HepG2 (cell line): ENCODE results near the gene MSI2. TPM values are rescaled to one million over a fixed set of nuclear protein-coding genes. Genes with fewer than 3 reads are reported as not detected.
A peak's percentile ranks its signal among the peaks of the same experiment; 100 is the strongest.

Source experiments
- ATF6 ChIP-seq: sonication (generic); formaldehyde crosslinking; conservative IDR thresholded peaks from 2 replicates; pipeline ENCODE4 v1.4.0; 2020; ENCODE audit warnings: missing genetic modification reagents
- BORCS8-MEF2B ChIP-seq: sonication (generic); formaldehyde crosslinking; IDR thresholded peaks from 2 replicates; pipeline ENCODE4 v1.8.0; 2022; ENCODE audit warnings: mild to moderate bottlenecking, missing genetic modification reagents
- ELK4 ChIP-seq: sonication (generic); formaldehyde crosslinking; IDR thresholded peaks from 2 replicates; pipeline ENCODE4 v1.9.0; 2021; ENCODE audit warnings: missing genetic modification reagents, borderline replicate concordance
- HHEX ChIP-seq: IDR thresholded peaks from 2 replicates; pipeline ENCODE4 v1.6.1; 2016; ENCODE audit warnings: control low read depth
- KLF6 ChIP-seq: IDR thresholded peaks from 2 replicates; pipeline ENCODE4 v1.8.0; 2016; ENCODE audit warnings: missing biosample characterization, missing genetic modification reagents
- MIXL1 ChIP-seq: IDR thresholded peaks from 2 replicates; pipeline ENCODE4 v1.6.1; 2016
- SATB2 ChIP-seq: sonication (generic); formaldehyde crosslinking; IDR thresholded peaks from 2 replicates; pipeline ENCODE4 v1.5.0; 2020; ENCODE audit warnings: missing genetic modification reagents
- SIN3A ChIP-seq: IDR thresholded peaks from 2 replicates; pipeline ENCODE4 v1.6.1; 2011; ENCODE audit warnings: low read depth, mild to moderate bottlenecking, control low read depth, low read length, borderline replicate concordance
- SMARCE1 ChIP-seq: fragments of 450-650 bp; IDR thresholded peaks from 2 replicates; pipeline ENCODE4 v1.6.1; 2017; ENCODE audit warnings: borderline replicate concordance
- TRIM24 ChIP-seq: sonication (generic); formaldehyde crosslinking; IDR thresholded peaks from 2 replicates; pipeline ENCODE4 v1.8.0; 2022; ENCODE audit warnings: mild to moderate bottlenecking, missing genetic modification reagents
- ZBTB10 ChIP-seq: sonication (generic); formaldehyde crosslinking; IDR thresholded peaks from 2 replicates; pipeline ENCODE4 v1.4.0; 2020; ENCODE audit warnings: missing genetic modification reagents, borderline replicate concordance
- ZBTB42 ChIP-seq: sonication (generic); formaldehyde crosslinking; IDR thresholded peaks from 2 replicates; pipeline ENCODE4 v1.5.0; 2020; ENCODE audit warnings: mild to moderate bottlenecking, missing genetic modification reagents
- ZFP36 ChIP-seq: fragments of 150-350 bp; IDR thresholded peaks from 2 replicates; pipeline ENCODE4 v1.6.1; 2018; ENCODE audit warnings: borderline replicate concordance, low read length, low read depth; ENCODE audit not compliant: partially characterized antibody
- ZNF263 ChIP-seq: sonication (generic); formaldehyde crosslinking; IDR thresholded peaks from 2 replicates; pipeline ENCODE4 v1.4.0; 2020; ENCODE audit warnings: missing genetic modification reagents
- ZNF333 ChIP-seq: sonication (generic); formaldehyde crosslinking; IDR thresholded peaks from 2 replicates; pipeline ENCODE4 v1.4.0; 2020; ENCODE audit warnings: mild to moderate bottlenecking, missing genetic modification reagents, borderline replicate concordance
- ZNF546 ChIP-seq: sonication (generic); formaldehyde crosslinking; conservative IDR thresholded peaks from 2 replicates; pipeline ENCODE4 v1.8.1; 2023; ENCODE audit warnings: mild to moderate bottlenecking, missing genetic modification reagents
- polyA plus RNA-seq, 8 experiments: library from polyadenylated mRNA; depleted of rRNA in 3 of 8; stranded (reverse) in 7 of 8; unstranded in 1 of 8; fragments of >200 nt; fragmentation: Illumina TruSeq in 4 of 8; extraction: Trizol in 4 of 8; gene quantifications; 2 replicates each; pipeline versions ENCODE4 v1.2.1 to v1.2.3, GENCODE V29; 2011 to 2016; ENCODE audit warnings: low read depth in 4 of 8, missing spikeins in 1 of 8, mixed read lengths in 1 of 8; ENCODE audit not compliant: insufficient read depth in 1 of 8
- total RNA-seq, 5 experiments: library from RNA; depleted of rRNA; stranded (reverse); fragments of >200 nt; fragmentation: Illumina TruSeq; extraction: Trizol; gene quantifications; 2 replicates each; pipeline ENCODE4 v1.2.3, GENCODE V29; 2016; ENCODE audit warnings: low read depth in 1 of 5
- TF ChIP-seq, protein P1 (sequence below): conservative IDR thresholded peaks from 2 replicates; pipeline ENCODE4 v1.6.1; 2018; ENCODE audit warnings: missing genetic modification reagents
- TF ChIP-seq, protein P2 (sequence below): sonication (generic); formaldehyde crosslinking; IDR thresholded peaks from 2 replicates; pipeline ENCODE4 v1.4.0; 2020; ENCODE audit warnings: missing genetic modification reagents, borderline replicate concordance

Gene MSI2
- total and polyA plus RNA-seq, 2 of the 13 experiments (the other 11 are each of a cell fraction or from before 2014, with no cell fraction given), result 77.5 to 78.4 TPM

- TF ChIP-seq, protein P1, sequence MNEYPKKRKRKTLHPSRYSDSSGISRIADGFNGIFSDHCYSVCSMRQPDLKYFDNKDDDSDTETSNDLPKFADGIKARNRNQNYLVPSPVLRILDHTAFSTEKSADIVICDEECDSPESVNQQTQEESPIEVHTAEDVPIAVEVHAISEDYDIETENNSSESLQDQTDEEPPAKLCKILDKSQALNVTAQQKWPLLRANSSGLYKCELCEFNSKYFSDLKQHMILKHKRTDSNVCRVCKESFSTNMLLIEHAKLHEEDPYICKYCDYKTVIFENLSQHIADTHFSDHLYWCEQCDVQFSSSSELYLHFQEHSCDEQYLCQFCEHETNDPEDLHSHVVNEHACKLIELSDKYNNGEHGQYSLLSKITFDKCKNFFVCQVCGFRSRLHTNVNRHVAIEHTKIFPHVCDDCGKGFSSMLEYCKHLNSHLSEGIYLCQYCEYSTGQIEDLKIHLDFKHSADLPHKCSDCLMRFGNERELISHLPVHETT (CRISPR knock-in tag), result peak; percentile 73; the same call in 1 of the 2 replicates
- TF ChIP-seq SMARCE1 (no peak), ELK4 (CRISPR knock-in tag) (no peak), SATB2 (CRISPR knock-in tag) (no peak), ZBTB42 (CRISPR knock-in tag) (no peak), SIN3A (no peak), ZNF263 (0 out of 2 replicates have a peak, but pooled peaks have one; percentile 16), ZNF546 (CRISPR knock-in tag) (no peak), MIXL1 (0 out of 2 replicates have a peak, but pooled peaks have one; percentile 21), ZFP36 (no peak), KLF6 (CRISPR knock-in tag) (no peak), HHEX (no peak), ZNF333 (no peak), ATF6 (CRISPR knock-in tag) (no peak), TRIM24 (CRISPR knock-in tag) (no peak), BORCS8-MEF2B (CRISPR knock-in tag) (no peak), ZBTB10 (CRISPR knock-in tag) (no peak)
- TF ChIP-seq, protein P2, sequence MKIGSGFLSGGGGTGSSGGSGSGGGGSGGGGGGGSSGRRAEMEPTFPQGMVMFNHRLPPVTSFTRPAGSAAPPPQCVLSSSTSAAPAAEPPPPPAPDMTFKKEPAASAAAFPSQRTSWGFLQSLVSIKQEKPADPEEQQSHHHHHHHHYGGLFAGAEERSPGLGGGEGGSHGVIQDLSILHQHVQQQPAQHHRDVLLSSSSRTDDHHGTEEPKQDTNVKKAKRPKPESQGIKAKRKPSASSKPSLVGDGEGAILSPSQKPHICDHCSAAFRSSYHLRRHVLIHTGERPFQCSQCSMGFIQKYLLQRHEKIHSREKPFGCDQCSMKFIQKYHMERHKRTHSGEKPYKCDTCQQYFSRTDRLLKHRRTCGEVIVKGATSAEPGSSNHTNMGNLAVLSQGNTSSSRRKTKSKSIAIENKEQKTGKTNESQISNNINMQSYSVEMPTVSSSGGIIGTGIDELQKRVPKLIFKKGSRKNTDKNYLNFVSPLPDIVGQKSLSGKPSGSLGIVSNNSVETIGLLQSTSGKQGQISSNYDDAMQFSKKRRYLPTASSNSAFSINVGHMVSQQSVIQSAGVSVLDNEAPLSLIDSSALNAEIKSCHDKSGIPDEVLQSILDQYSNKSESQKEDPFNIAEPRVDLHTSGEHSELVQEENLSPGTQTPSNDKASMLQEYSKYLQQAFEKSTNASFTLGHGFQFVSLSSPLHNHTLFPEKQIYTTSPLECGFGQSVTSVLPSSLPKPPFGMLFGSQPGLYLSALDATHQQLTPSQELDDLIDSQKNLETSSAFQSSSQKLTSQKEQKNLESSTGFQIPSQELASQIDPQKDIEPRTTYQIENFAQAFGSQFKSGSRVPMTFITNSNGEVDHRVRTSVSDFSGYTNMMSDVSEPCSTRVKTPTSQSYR (CRISPR knock-in tag), result no peak
Observed at GRCh38 chr17:57440522-57441269, 184.4 kb downstream of the MSI2 start (continued).
